ENCODE measurements around the gene ACSS1.

DNA sequence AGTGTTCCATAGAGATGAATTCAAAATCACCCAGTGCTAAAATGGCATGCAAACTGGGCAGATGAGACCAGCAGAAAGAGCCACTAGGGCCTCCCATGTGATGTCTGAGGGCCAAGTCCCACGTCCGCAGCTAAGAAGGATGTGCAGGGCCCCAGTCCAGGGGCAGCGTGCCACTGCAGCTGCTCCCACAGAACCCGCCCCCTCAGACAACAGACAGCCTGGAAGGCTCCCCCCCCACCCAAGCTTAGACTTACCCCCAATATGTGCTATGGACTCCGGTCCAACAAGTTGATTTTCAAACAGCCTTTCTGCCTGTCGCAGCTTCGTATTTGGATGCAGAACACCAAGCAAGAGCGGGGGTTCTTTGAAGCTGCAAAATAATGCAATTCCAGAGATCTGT lies 79.4 kb downstream of the ACSS1 start:
- TF ChIP-seq CHD1 (IDR thresholded peaks at IDR 0.05; ENCODE audit: low read depth, low read length), result no peak
- TF ChIP-seq EZH2 (IDR thresholded peaks at IDR 0.05; ENCODE audit: low read depth, low read length, severe bottlenecking), result no peak
- TF ChIP-seq, protein P1, sequence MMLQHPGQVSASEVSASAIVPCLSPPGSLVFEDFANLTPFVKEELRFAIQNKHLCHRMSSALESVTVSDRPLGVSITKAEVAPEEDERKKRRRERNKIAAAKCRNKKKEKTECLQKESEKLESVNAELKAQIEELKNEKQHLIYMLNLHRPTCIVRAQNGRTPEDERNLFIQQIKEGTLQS (IDR thresholded peaks at IDR 0.05; ENCODE audit: insufficient read depth, low read depth, low read length), result no peak
